Neural cell (in vitro differentiated cells): ENCODE results near the gene PHACTR1. TPM values are rescaled to one million over a fixed set of nuclear protein-coding genes. Genes with fewer than 3 reads are reported as not detected.

Source experiments
- H2AFZ ChIP-seq: fragments of 200-600, 300-800 bp; sonication (generic), shearing (Covaris generic); 2 replicates; pipeline ENCODE4 v1.6.0; 2014; ENCODE audit warnings: low read depth, mild to moderate bottlenecking, antibody characterized with exemption, low read length, moderate library complexity
- H3F3A ChIP-seq: fragments of 200-600 bp; shearing (Covaris generic); 2 replicates; pipeline ENCODE4 v1.6.1; 2016; ENCODE audit warnings: mild to moderate bottlenecking, moderate library complexity, mixed read lengths, antibody characterized with exemption, low read length; ENCODE audit not compliant: insufficient read depth, poor library complexity, severe bottlenecking
- H3K27ac ChIP-seq: fragments of 200-600, 300-800 bp; sonication (generic), shearing (Covaris generic); 2 replicates; pipeline ENCODE4 v1.5.1; 2014; ENCODE audit warnings: mild to moderate bottlenecking, low read length, moderate library complexity
- H3K27me3 ChIP-seq: fragments of 300-800, 200-600 bp; sonication (generic), shearing (Covaris generic); 2 replicates; pipeline ENCODE4 v1.6.0; 2014; ENCODE audit warnings: mild to moderate bottlenecking, low read depth, low read length, moderate library complexity; ENCODE audit not compliant: insufficient read depth
- H3K36me3 ChIP-seq: fragments of 300-800, 200-600 bp; sonication (generic), shearing (Covaris generic); 2 replicates; pipeline ENCODE4 v1.5.1; 2014; ENCODE audit warnings: mild to moderate bottlenecking, antibody characterized with exemption, low read length, moderate library complexity; ENCODE audit not compliant: insufficient read depth
- H3K4me2 ChIP-seq: fragments of 300-800, 200-600 bp; sonication (generic), shearing (Covaris generic); 2 replicates; pipeline ENCODE4 v1.6.0; 2014; ENCODE audit warnings: mild to moderate bottlenecking, low read length
- H3K4me3 ChIP-seq: fragments of 300-800, 200-600 bp; sonication (generic), shearing (Covaris generic); 2 replicates; pipeline ENCODE4 v1.5.1; 2014; ENCODE audit warnings: mild to moderate bottlenecking, low read length, moderate library complexity
- H3K79me2 ChIP-seq: fragments of 200-600 bp; shearing (Covaris generic); replicated peaks from 2 replicates; pipeline ENCODE4 v1.6.0; 2014; ENCODE audit warnings: mild to moderate bottlenecking, low read length, moderate library complexity; ENCODE audit not compliant: insufficient read depth
- H3K9ac ChIP-seq: fragments of 300-800, 200-600 bp; sonication (generic), shearing (Covaris generic); 2 replicates; pipeline ENCODE4 v1.6.1; 2016; ENCODE audit warnings: mild to moderate bottlenecking, low read length, mixed read lengths
- H3K9me2 ChIP-seq: fragments of 200-600 bp; shearing (Covaris generic); 2 replicates; pipeline ENCODE4 v1.6.1; 2016; ENCODE audit warnings: mild to moderate bottlenecking, low read length, mixed read lengths; ENCODE audit not compliant: insufficient read depth
- H3K9me3 ChIP-seq: fragments of 200-600, 300-800 bp; sonication (generic), shearing (Covaris generic); 2 replicates; pipeline ENCODE4 v1.6.1; 2016; ENCODE audit warnings: mild to moderate bottlenecking, mixed run types, low read length, moderate library complexity, mixed read lengths
- H4K20me1 ChIP-seq: fragments of 200-600 bp; shearing (Covaris generic); 2 replicates; pipeline ENCODE4 v1.6.1; 2016; ENCODE audit warnings: mild to moderate bottlenecking, mixed run types; ENCODE audit not compliant: insufficient read depth
- EP300 ChIP-seq: fragments of 450-650 bp; conservative IDR thresholded peaks from 2 replicates; pipeline ENCODE4 v1.6.1; 2014; ENCODE audit warnings: antibody characterized with exemption, mild to moderate bottlenecking, moderate library complexity; ENCODE audit not compliant: poor library complexity, severe bottlenecking
- EZH2 ChIP-seq: fragments of 200-600, 300-800 bp; shearing (Covaris generic), sonication (generic); IDR thresholded peaks from 2 replicates; pipeline ENCODE4 v1.6.1; 2014; ENCODE audit warnings: antibody characterized with exemption, low read length, borderline replicate concordance, mild to moderate bottlenecking; ENCODE audit not compliant: insufficient read depth, poor library complexity, severe bottlenecking
- MXI1 ChIP-seq: fragments of 450-650 bp; conservative IDR thresholded peaks from 2 replicates; pipeline ENCODE4 v1.6.1; 2014; ENCODE audit warnings: antibody characterized with exemption, mild to moderate bottlenecking; ENCODE audit not compliant: poor library complexity, severe bottlenecking
- POLR2AphosphoS5 ChIP-seq: IDR thresholded peaks from 2 replicates; pipeline ENCODE4 v1.6.1; 2012
- RAD21 ChIP-seq: fragments of 450-650 bp; conservative IDR thresholded peaks from 2 replicates; pipeline ENCODE4 v1.6.1; 2014; ENCODE audit warnings: antibody characterized with exemption, mild to moderate bottlenecking, moderate library complexity
- SMC3 ChIP-seq: fragments of 450-650 bp; conservative IDR thresholded peaks from 2 replicates; pipeline ENCODE4 v1.6.1; 2014; ENCODE audit warnings: antibody characterized with exemption, mild to moderate bottlenecking, moderate library complexity; ENCODE audit not compliant: poor library complexity
- TAF1 ChIP-seq: IDR thresholded peaks from 2 replicates; pipeline ENCODE4 v1.6.1; 2012; ENCODE audit warnings: low read depth
- polyA plus RNA-seq: library from polyadenylated mRNA; depleted of rRNA; stranded (reverse); fragments of >200 nt; gene quantifications from 2 replicates; pipeline ENCODE4 v1.2.3, GENCODE V29; 2014
- TF ChIP-seq, protein P1 (sequence below): fragments of 450-650 bp; IDR thresholded peaks from 2 replicates; pipeline ENCODE4 v1.5.1; 2014; ENCODE audit warnings: antibody characterized with exemption, mild to moderate bottlenecking, moderate library complexity; ENCODE audit not compliant: poor library complexity, severe bottlenecking
- TF ChIP-seq, protein P2 (sequence below): IDR thresholded peaks from 2 replicates; pipeline ENCODE4 v1.6.1; 2012; ENCODE audit warnings: borderline replicate concordance

PHACTR1 gene
- polyA plus RNA-seq, 1 donor from 2014 or later, result 7.8 TPM

DNA sequence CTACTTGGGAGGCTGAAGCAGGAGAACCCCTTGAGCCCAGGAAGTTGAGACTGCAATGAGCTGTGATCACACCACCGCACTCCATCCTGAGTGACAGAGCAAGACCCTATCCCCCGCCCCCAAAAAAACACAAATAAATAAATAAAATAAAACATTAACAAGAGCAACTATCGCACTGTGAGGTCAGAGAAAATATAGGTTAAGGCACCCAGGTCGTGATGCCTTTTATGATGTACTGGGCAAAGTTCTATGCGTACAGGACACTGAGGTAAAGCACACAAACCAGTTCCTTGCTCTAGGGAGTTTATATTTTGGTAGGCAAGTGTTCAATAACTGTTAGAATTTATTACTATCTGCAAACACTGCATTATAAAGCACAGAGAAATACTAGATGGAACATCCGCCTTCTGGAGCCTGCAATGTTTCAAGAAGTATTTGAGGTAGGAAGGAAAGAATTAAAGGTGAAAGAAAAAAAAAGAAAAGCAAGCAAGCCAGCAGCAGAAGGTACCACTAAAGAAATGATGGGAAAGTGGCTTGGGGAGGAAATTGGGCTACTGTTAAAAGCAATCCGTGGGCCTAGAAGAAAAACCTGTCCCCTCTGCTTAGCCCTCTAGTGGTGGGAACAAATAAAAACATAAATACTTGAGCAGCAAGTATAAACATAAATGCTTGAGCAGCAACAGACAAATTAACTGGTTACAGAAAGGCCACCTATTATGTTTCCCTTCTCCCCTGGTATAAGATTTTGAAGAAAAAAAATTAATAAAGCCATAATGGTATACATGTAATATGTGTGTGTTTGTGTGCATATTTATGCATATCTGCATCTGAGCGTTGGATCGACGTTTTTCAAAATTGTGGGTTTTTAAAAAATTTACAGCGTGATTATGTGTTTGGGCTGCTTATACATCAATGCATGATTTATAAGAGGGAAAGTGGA lies 128.0 kb downstream of the PHACTR1 start:
- no peak overlapping the region for H2AFZ ChIP-seq
- TF ChIP-seq MXI1, result no peak
- peak; percentile 41 for TF ChIP-seq RAD21
- TF ChIP-seq POLR2AphosphoS5, result no peak
- TF ChIP-seq SMC3, result peak; percentile 60
- TF ChIP-seq, protein P1, sequence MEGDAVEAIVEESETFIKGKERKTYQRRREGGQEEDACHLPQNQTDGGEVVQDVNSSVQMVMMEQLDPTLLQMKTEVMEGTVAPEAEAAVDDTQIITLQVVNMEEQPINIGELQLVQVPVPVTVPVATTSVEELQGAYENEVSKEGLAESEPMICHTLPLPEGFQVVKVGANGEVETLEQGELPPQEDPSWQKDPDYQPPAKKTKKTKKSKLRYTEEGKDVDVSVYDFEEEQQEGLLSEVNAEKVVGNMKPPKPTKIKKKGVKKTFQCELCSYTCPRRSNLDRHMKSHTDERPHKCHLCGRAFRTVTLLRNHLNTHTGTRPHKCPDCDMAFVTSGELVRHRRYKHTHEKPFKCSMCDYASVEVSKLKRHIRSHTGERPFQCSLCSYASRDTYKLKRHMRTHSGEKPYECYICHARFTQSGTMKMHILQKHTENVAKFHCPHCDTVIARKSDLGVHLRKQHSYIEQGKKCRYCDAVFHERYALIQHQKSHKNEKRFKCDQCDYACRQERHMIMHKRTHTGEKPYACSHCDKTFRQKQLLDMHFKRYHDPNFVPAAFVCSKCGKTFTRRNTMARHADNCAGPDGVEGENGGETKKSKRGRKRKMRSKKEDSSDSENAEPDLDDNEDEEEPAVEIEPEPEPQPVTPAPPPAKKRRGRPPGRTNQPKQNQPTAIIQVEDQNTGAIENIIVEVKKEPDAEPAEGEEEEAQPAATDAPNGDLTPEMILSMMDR, result peak; percentile 65
- H3K36me3 ChIP-seq, result no peaks in the 10 kb centered on the region
- no peaks in the 10 kb centered on the region for H4K20me1 ChIP-seq
- H3K9ac ChIP-seq, result no peak overlapping the region
- no peaks in the 10 kb centered on the region for H3F3A ChIP-seq
- no peak overlapping the region for H3K4me2 ChIP-seq
- no peaks in the 10 kb centered on the region for H3K79me2 ChIP-seq
- H3K9me3 ChIP-seq, result no peaks in the 10 kb centered on the region
- no peaks in the 10 kb centered on the region for H3K27me3 ChIP-seq
- H3K4me3 ChIP-seq, result peak overlapping the region; percentile 19
- no peaks in the 10 kb centered on the region for H3K9me2 ChIP-seq
- H3K27ac ChIP-seq, result no peak overlapping the region

DNA sequence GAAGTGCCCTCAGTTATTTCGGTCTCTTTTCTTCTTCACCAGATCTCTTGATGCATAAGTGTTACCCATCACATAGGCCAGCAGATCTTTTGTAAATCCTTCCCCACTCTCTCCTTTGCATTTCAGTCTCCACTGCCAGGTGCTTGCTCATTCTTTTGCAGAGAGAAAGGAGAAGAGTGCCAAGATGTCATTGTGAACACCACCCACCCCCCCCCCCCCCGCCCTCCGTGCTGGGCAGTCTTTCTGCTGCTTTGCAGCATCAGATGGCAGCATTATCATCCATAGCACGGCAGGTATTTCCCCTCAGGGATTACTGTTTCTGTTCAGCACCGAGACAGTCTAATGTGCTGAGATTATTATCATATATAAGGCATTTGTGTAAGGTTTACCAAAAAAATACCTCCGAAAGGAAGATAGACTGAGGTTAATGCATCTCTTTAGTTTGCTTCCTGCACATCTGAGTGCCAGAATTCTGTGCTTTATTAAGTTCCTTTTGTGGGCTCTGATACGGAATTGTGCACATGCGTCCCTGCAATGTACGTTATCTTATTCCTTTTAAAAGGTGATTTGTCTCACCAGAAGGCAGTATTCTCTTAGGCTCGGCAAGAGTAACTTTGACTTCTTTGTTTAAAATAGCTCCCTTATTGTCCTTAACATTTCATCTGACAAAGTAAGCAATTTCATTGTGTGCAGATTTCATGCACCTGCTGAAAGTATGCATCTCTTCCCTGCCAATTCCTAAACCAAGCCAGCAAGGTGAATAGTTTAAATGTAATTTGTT lies 128.8 kb downstream of the PHACTR1 start:
- Histone ChIP-seq H3K9me2 (no peaks in the 10 kb centered on the region), H3K9me3 (no peaks in the 10 kb centered on the region), H3F3A (no peaks in the 10 kb centered on the region), H3K27me3 (no peaks in the 10 kb centered on the region), H3K4me2 (no peak overlapping the region), H3K4me3 (peak overlapping the region; percentile 19), H3K27ac (no peak overlapping the region), H2AFZ (no peak overlapping the region), H3K79me2 (no peaks in the 10 kb centered on the region), H3K9ac (no peak overlapping the region), H4K20me1 (no peaks in the 10 kb centered on the region), H3K36me3 (no peaks in the 10 kb centered on the region)
- TF ChIP-seq, protein P2, sequence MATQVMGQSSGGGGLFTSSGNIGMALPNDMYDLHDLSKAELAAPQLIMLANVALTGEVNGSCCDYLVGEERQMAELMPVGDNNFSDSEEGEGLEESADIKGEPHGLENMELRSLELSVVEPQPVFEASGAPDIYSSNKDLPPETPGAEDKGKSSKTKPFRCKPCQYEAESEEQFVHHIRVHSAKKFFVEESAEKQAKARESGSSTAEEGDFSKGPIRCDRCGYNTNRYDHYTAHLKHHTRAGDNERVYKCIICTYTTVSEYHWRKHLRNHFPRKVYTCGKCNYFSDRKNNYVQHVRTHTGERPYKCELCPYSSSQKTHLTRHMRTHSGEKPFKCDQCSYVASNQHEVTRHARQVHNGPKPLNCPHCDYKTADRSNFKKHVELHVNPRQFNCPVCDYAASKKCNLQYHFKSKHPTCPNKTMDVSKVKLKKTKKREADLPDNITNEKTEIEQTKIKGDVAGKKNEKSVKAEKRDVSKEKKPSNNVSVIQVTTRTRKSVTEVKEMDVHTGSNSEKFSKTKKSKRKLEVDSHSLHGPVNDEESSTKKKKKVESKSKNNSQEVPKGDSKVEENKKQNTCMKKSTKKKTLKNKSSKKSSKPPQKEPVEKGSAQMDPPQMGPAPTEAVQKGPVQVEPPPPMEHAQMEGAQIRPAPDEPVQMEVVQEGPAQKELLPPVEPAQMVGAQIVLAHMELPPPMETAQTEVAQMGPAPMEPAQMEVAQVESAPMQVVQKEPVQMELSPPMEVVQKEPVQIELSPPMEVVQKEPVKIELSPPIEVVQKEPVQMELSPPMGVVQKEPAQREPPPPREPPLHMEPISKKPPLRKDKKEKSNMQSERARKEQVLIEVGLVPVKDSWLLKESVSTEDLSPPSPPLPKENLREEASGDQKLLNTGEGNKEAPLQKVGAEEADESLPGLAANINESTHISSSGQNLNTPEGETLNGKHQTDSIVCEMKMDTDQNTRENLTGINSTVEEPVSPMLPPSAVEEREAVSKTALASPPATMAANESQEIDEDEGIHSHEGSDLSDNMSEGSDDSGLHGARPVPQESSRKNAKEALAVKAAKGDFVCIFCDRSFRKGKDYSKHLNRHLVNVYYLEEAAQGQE, result no peak
- TF ChIP-seq EP300 (no peak), RAD21 (no peak), POLR2AphosphoS5 (no peak), TAF1 (no peak), SMC3 (no peak), MXI1 (no peak), EZH2 (no peak)
- TF ChIP-seq, protein P1, result no peak
